ENCODE results near the gene TMEM185B.
"Not testable (repeated sequence)": the region's sequence is repeated elsewhere in the genome, so short reads cannot be mapped to it uniquely, and the experiment has no call there.

Gene TMEM185B

DNA sequence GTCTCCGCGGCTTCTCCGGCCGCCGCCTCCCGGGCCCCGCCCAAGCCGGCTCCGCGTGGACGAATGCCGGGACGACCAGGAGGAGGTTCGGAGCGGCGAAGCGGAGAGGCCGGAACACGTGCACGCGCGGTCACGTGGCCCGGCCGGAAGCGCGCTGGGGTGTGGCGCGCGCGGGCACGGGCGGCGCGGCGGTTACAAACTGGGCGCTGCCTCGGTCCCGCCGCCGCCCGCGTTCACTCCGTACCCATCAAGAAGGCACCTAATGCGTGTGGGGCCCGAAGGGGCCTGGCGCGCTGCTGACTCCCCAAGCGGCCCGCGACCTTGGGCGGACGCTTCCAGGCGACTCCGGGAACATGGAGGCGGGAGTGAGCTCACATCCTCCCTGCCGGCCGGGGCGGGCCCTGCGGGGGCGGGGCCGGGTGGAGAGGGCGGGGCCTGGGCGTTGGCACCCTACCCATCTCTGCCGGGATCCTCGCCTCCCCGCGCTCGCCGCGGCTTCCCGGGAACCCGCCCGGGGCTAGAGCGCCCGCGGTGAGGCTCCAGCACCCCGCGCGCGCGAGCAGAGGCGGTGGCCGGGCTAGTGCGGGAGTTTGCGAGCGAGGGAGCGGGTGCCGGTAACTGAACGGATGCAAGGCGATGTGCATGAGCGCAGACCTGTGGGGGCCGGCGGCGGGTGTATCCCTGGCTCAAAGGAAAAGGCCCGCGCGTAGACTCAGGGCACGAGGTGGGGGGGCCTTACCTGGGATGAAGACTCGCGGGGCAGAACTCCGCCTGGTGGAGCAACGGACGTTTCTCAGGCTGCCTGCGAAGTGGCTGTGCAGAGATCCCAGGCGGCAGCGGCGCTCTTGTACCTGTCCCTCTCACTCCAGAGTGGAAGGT lies at the start of gene TMEM185B:
TSS of gene TMEM185B (minus strand) at position 367 of the 879 bp plus-strand sequence. CDS start 424 bp downstream, outside the sequence.
- DNase-seq, result peak; percentile 58 to 84 (median 72)

DNA sequence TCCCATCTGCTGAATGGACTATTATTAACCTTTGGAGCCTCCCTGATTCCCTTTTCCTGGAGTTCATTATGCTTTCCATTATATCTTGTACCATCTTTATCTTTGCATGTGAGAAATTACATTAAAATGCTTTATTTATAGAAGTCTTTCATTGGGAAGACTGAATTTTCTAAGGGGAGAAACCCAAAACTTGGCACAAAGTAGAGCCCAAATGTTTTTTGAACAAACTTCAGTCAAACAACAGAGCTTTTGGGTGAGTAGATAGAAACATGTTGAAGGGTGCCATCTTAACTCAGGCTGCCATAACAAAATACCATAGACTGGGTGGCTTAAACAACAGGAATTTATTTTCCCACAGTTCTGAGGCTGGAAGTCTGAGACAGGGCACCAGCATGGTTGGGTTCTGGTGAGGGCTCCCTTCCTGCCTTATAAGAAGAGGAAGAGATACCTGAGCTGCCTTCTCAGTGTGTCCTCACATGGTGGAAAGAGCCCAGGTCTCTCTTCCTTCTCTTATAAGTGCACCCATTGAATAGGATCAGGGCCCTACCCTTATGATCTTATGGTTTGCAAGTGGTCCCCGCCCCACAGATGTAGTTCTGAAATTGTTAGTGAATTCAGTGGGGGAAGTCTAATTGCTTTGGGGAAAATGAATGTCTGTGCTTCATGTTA lies 48.6 kb upstream of the TMEM185B start:
- DNase-seq, result no peak

DNA sequence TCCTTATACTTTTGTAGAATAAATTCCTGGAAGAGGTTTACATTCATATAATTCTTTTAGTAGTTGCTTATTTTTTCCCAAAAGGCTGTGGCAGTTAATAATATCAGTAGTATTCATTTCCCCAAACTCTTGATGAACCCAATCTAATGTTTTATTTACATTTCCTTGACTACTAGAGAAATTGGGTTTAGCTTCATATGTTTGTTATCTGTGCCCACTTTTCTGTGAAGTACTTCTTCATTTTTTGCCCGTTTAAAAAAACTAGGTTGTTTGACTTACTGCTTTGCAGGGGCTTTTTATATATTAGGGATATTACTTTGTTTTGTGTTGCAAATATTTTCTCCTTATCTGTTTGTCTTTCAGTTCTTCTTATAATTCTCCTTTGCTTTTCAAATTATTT lies 46.6 kb upstream of the TMEM185B start:
- no peak for DNase-seq

- DNase-seq, result no peak
Observed at GRCh38 chr2:120269076-120269744, 46.0 kb upstream of the TMEM185B start.

DNA sequence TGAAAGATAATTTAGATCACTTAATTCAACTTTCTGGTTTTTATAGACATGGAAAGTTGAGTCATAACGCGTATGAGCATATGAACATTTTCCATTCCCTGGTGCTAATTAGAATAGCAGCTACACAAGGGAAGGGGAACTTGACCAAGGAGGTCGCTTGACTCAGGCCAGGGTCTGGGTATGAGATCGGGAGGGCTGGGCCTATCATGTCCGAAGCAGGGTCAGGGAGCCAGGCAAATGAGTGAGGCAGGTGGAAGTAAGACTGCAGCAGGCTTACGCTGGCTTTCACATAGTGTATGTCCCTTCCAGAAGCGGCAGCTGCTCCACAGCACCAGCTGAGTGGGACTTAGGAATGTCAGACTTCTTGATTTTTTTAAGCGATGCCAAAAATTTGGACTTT lies 44.1 kb upstream of the TMEM185B start:
- no peak for DNase-seq

GRCh38 chr2:120265006-120265405 lies 41.8 kb upstream of the TMEM185B start:
- no peak for DNase-seq

DNA sequence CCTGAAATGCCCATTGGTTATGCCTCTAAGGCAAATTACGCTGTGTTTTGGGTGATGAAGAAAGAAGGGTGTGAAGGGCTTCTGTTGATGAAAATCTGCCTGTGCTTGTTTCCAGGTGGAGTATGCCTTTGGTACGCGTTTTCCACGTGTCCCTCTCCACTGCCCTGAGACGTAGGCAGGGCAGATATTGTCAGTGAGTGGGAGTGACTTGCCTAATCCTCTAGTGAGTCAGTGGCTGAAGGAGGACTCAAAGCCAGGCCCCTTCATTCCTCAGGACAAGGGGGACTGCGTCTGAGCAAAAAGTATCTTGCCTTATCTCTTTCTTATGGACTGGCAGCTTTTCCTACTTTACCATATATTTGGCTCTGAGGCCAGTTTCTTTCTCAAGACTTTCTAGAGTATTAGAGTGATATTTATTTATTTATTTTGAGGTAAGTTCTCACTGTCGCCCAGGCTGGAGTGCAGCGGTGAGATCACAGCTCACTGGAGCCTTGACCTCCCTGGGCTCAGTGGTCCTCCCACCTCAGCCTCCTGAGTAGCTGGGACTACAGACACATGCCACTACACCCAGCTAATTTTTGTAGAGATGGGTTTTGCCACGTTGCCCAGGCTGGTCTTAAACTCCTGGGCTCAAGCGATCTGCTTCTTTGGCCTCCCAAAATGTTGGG lies 39.7 kb upstream of the TMEM185B start:
- DNase-seq, result no peak

- no peak for DNase-seq
Observed at GRCh38 chr2:120262150-120262549, 39.0 kb upstream of the TMEM185B start.

DNA sequence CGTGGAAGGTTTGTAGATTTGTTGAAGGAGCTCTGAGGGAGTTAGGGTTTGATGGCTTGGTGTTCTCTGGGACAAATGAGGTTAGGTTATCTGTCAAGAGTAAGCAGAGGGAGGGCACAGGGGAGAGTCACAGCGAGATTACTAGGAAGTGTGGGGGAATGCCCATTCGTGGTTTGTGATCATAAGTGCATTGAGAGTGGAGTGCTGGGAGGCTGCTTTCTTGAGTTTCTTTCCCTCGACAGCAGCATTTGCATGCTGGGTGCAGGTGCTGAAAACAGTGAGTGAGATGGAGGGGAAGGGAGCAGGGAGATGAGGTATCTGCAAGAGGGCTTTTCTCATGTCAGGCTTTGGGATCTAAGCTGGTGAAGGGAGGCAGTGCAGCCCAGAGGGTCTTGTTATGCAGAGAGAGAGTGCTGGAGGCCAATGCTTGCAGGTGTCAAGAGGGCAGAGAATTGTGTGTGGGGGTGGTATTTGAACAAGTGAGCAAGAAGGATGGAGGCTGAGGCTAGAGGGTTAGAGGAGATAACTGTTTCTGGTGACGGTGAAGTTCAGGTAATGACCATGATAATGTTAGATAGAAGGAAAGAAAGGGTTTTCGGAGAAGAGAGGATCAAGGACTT lies 38.3 kb upstream of the TMEM185B start:
- no peak for DNase-seq

- no peak for DNase-seq
Observed at GRCh38 chr2:120260736-120261135, 37.5 kb upstream of the TMEM185B start.

DNA sequence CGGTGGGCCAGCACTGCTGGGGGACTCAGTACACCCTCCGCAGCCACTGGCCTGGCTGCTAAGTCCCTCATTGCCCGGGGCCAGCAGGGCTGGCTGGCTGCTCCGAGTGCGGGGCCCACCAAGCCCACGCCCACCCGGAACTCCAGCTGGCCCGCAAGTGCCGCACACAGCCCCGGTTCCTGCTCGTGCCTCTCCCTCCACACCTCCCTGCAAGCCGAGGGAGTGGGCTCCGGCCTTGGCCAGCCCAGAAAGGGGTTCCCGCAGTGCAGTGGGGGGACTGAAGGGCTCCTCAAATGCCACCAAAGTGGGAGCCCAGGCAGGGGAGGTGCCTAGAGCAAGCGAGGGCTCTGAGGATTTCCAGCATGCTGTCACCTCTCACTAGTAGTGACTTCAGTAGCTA lies 36.7 kb upstream of the TMEM185B start:
- not testable (repeated sequence) for DNase-seq

DNA sequence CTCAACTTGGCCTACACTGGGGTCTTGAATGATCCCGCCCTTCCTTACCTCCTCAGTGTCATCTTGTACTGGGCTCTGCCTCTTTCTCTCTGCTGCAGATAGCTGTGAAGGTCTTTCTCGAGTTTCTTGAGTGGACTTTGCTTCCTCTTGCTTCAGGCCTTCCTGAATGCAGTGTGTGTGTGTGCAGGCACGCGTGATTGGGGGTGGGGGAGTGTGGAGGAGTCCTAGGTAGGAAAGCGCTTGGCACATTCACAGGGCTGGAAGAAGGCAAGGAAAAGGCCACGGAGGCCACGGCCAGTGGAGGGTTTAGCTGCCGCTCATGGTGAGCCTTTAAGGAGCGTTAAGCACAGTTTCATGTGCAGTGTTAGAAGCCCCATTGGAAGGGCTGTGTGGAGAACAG lies 35.0 kb upstream of the TMEM185B start:
- no peak for DNase-seq

- DNase-seq, result no peak
Observed at GRCh38 chr2:120257522-120257921, 34.3 kb upstream of the TMEM185B start.

GRCh38 chr2:120256651-120257000 lies 33.4 kb upstream of the TMEM185B start:
- DNase-seq, result no peak

DNA sequence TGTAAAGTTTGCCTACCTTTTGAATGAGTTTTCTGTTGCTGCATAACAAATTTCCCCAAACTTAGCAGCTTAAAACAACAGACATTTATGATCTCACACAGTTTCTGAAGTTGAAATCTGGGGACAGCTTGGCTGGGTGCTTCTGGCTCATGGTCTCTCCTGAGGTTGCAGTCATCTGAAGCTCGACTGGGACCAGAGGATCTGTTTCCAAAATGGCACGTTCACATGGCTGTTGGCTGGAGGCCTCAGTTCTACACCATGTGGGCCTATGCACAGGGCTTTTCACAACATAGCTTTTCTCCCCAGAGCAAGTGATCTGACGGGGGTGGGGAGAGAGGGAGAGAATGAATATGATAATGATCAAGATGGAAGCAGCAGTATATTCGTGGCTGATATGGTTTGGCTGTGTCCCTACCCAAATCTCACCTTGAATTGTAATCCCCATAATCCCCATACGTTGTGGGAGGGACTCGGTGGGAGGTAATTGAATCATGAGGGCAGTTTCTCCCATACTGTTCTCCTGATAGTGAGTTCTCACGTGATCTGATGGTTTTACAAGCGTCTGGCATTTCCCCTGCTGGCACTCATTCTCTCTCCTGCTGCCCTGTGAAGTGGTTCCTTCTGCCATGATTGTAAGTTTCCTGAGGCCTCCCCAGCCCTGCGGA lies 32.9 kb upstream of the TMEM185B start:
- no peak for DNase-seq

DNA sequence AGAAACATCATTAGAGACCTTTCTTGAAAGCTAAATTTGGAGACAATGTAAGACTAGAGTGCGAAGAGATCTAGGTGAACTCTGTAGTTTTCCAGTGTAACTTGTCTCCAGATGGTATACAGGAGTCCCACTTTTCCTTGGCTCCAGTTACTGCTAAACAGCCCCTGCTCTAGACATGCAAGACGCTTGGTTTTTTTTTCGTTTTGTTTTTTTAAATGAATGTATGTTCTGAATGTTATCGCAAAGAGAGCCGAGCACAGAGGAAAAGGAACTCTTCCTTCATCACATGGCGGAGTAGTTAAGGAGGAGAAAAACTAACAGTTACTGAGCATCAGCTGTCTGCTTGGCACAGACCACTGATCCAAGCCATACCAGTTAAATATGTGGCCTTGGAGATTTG lies 31.9 kb upstream of the TMEM185B start:
- no peak for DNase-seq

DNA sequence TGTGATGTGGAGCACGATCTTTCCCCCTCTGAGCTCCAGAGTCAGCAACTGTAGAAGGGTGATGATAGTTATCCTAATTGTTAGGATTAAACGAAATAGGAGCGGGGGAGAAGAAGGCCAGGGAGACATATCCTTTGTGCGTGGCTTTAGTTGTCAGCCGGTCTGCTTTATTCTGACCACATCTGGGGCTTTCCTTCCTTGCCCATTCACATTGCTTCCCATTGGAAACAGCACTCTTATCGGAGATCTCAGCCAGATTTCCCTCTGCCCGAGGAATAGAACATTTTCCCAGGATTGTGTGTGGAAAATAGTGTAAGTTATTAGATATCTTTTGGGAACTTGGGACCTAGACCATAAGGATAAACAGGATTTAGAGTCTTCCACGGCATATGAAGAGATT lies 31.0 kb upstream of the TMEM185B start:
- DNase-seq, result no peak

DNA sequence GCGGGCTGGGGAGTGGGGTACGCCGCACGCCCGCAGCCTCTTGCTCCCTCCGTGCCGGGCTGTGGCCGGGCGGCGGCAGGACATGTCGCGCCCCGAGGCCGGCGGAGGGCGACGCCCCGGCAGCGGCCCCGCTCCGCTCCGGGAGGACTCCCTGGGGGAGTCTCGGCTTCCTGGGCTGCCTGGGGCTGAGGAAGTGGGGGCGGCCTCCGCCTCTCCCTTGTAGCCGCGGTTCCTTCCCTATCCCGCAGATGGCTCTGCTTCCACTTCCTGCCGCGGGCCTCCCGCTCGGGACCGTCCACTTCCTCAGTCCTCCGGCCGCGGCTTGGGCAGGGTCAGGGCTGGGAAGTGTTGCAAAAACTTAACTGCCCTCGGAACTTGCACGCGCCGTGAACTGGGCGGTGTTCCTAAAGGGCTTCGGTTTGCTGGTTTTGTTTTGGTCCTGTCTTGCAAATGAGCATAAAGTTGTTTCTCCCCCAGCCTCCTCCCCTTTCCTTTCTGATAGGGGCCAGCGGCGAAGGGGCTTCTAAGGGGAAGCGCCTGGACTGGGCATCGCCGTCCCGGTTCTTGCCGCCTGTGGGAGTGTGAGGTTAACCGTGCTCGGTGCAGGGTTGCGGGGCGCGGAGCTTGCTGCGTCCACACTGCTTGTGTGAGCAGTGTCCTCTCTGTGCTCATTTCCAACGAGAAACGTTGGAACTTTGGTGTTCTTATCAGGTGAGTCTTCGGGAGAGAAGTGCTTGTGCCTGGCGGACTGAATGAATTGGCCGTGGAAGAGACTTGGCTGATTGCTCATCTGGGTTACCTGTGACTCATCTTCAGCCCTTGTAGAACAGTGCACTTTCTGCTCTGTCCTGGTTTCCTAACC lies 30.1 kb upstream of the TMEM185B start:
- peak in 2 of 4 experiments; percentile 22 to 31 for DNase-seq

GRCh38 chr2:120252225-120253020 lies 29.2 kb upstream of the TMEM185B start, which contains the start of gene RALB:
Gene RALB, plus strand, starts transcription at chr2:120252852. Its CDS starts 25,813 bp downstream, at chr2:120278665.
- DNase-seq, result peak; percentile 92 to 98 (median 94)

DNA sequence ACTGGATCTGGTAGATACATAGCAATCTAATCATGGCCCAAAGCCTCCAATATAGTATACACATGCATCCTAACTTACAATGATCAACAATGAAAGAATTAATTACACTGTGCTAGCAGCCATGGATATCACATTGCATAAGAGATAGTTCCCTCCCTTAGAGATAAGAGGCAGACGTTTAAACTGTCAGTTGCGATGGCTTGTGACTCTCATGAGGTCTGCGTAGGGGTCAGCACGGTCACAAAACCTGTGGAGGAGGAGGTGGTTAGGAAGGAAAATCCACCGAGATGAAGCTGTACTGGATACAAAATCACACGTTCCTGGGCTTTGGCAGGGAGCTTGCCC lies 28.7 kb upstream of the TMEM185B start:
- no peak for DNase-seq
